SK-MEL-5 (cell line): Measurements from ENCODE around the gene SYNPO2. TPM values are rescaled to one million over a fixed set of nuclear protein-coding genes. Genes with fewer than 3 reads are reported as not detected.
A peak's percentile ranks its signal among the peaks of the same experiment; 100 is the strongest.
"Not testable (repeated sequence)": the region's sequence is repeated elsewhere in the genome, so short reads cannot be mapped to it uniquely, and the experiment has no call there.

Experiments used
- DNase-seq: peaks from one replicate; pipeline ENCODE4 v3.0.0-alpha.2; 2016; ENCODE audit warnings: low read depth, low spot score
- in situ Hi-C: cut with HindIII; loops from 2 replicates; pipeline ENCODE4 v1.10.0; 2016; ENCODE audit warnings: low sequenced_read_pairs, high pct_unique_total_duplicates, low pct_unique_long_range_greater_than_20kb
- total RNA-seq: library from RNA; depleted of rRNA; stranded (reverse); fragments of >200 nt; shearing (Covaris generic); gene quantifications from 2 replicates; pipeline ENCODE4 v1.2.3, GENCODE V29; 2014

The SYNPO2 gene
- total RNA-seq, 1 experiment from 2014 or later, result 0.69 TPM

GRCh38 chr4:118953276-118953675 is 64.6 kb downstream of the SYNPO2 start:
- no peak for DNase-seq

GRCh38 chr4:118954246-118954645 is 65.6 kb downstream of the SYNPO2 start:
- in situ Hi-C loops, result no loop called here

More at GRCh38 chr4:118953276-118953675, 64.6 kb downstream of the SYNPO2 start:
- in situ Hi-C loops, result no loop called here

GRCh38 chr4:118955515-118955914 is 66.9 kb downstream of the SYNPO2 start:
- in situ Hi-C loops, result no loop called here
- no peak for DNase-seq

More at GRCh38 chr4:118954246-118954645, 65.6 kb downstream of the SYNPO2 start:
- DNase-seq, result peak; percentile 66

- no peak for DNase-seq
- in situ Hi-C loops, result no loop called here
Measured at GRCh38 chr4:118957722-118958445, 69.2 kb downstream of the SYNPO2 start.

DNA sequence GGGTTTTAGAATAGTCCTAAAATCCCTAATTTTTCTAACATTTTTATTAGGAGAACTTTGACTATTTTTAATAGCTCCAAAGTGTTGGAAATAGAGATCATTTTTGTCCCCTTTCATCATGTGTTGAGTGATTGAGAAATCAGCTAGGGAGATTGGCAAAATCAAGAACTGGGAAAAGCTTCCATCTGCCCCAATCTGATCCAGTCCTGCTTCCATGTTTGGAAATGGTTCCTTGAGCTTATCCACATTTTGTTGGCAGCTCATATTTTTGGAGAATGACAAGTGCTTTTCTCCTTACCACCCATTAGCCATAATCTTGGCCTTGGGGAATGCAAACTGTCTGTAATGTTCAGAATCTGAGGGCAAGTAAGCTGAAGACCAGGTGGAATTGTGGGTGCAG is 73.9 kb downstream of the SYNPO2 start:
- in situ Hi-C loops, result no loop called here

DNA sequence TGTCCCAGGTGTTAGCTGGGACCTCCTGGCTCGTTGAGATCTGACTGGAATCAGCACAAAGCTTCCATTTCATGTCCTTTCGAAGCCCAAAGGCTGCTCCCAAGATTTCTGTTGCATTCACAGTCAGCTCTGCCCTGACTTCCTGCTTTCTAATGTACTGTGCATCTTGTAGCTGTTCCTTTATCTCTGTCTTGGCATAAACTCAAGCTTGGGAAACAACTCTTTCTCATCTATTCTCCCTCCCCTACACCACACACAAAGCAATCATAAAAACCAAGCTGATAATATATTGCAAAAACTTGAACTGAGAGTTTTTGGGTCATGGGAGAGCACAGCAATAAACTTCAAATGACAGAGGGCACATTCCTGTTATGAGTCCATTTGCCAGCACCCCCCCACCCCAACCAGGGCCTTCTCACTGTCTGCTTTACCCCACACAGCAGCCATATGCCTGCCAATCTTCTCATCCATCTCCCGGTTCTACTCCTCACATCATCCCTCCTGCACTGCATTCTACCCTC is 76.3 kb downstream of the SYNPO2 start:
- in situ Hi-C loops, result no loop called here
- DNase-seq, result no peak

More for the DNA sequence above, 73.9 kb downstream of the SYNPO2 start:
- no peak for DNase-seq

DNA sequence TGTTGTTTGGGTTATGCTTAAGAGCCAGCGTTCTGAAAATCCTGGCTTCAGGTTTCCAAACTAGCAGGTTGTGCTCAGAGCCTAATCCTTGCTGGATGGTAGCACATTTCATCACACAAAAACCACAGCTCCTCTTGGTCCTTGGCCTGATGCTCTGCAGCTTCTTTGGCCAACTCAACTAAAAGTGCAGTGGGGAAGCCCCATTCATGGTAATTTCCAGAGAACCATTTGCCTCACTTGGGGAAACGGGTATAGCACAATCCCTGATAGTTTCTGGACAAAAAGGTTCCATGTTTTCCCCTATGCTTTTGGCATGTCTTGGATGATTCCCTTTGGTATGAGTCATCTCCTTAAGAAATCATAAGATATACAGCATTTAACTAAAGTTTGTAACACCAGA is 78.7 kb downstream of the SYNPO2 start:
- in situ Hi-C loops, result no loop called here
- peak; percentile 3 for DNase-seq

DNA sequence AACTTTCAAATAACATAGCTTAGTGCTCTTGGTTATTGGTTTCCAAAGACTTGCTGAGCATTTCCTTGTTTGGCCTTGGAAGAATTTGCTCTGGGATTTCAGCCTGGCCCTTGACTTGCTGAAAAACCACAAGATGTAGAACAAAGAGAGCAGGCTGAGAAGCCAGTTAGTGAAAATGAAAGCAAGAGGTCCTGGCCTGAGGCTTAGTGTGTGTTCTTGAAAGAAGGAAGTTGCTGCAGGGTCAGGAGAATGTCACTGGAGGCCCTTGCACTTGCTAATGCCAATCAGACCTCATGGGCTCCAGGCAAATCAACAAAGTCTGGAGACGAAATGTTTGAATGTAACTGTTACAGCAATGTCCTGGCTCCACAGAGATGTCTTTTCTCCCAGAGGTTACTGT is 79.4 kb downstream of the SYNPO2 start:
- peak; percentile 84 for DNase-seq
- in situ Hi-C loops, result no loop called here

DNA sequence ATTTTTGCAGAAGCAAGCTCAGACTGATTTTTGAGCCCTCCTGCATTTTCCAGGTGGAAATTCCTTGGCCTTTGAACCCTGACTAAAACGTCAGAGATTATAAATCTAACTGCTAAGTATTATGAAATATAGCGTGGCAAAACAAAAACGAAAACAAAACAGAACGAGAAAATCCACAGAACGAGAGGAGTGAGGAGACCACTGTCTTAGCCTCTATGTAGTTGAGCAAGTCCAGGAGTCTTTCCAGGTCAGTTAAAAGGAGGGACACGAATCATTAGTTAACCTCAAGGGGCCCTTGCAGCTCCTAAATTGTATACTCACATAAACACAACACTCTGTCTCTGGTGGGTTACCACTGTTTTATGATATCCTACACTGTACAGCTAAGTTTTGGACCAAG is 80.2 kb downstream of the SYNPO2 start:
- in situ Hi-C loops, result no loop called here

GRCh38 chr4:118969359-118969758 is 80.7 kb downstream of the SYNPO2 start:
- peak; percentile 74 for DNase-seq
- in situ Hi-C loops, result no loop called here

More for the DNA sequence above, 80.2 kb downstream of the SYNPO2 start:
- peak; percentile 1 for DNase-seq

- DNase-seq, result no peak
- in situ Hi-C loops, result no loop called here
Measured at GRCh38 chr4:118972167-118972566, 83.5 kb downstream of the SYNPO2 start.

GRCh38 chr4:118973295-118973694 is 84.6 kb downstream of the SYNPO2 start:
- no peak for DNase-seq
- in situ Hi-C loops, result no loop called here

DNA sequence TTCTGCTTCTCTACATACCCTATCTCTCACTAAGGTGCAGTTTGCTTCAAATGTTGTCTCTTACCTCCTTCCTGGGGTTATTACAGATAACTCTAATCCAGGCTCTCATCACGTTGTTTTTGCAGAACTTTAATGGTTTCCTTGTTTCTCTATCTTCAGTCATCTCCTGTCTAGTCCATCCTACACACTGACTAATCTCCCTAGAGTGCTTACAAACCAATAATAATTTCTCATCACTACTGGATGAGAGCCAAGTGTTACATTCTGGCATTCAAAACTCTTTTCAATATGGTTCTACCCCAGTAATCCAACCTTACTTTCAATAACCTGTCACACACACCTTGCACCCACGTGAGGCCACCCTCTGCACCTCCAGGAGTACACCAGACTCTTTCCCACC is 86.1 kb downstream of the SYNPO2 start:
- no peak for DNase-seq
- in situ Hi-C loops, result no loop called here

DNA sequence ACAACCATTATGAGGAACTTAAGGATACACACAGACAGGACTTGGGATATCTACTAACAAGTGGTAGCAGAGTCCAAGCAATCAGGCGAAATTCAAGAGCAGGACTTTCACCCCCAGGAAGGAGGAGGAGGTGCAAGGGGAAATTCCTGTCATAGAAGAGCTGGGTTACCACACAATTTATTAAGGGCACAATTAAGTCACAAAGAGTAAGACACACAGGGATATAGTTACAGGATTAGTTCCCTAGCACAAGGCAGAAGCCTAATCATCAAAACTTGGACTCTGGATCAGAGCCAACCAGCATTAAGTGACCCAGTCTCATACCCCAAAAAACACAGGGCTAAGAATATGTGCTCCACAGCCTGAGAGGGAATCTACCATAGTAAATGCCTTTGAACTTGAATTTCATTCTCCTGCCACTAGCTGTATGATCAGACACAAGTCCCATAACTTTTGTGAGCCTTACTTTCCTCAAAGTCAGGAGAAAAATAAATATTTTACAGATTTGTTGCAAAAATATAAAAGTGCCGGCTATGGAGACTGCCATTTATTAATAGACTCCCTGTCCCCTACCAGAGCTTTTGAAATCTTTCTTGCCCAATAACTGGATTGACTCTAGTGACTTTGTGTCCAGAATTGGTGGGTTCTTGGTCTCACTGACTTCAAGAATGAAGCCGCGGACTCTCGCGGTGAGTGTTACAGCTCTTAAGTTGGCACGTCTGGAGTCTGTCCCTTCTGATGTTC is 87.0 kb downstream of the SYNPO2 start:
- in situ Hi-C loops, result no loop called here
- DNase-seq, result no peak

DNA sequence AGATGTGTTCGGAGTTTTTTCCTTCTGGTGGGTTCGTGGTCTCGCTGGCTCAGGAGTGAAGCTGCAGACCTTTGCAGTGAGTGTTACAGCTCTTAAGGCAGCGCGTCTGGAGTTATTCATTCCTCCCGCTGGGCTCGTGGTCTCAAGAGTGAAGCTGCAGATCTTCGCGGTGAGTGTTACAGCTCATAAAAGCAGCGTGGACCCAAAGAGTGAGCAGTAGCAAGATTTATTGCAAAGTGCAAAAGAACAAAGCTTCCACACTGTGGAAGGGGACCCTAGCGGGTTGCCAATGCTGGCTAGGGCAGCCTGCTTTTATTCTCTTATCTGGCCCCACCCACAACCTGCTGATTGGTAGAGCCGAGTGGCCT is 87.5 kb downstream of the SYNPO2 start:
- in situ Hi-C loops, DNase-seq: not testable (repeated sequence)

- in situ Hi-C loops, DNase-seq: not testable (repeated sequence)
Measured at GRCh38 chr4:118977100-118977499, 88.4 kb downstream of the SYNPO2 start.

DNA sequence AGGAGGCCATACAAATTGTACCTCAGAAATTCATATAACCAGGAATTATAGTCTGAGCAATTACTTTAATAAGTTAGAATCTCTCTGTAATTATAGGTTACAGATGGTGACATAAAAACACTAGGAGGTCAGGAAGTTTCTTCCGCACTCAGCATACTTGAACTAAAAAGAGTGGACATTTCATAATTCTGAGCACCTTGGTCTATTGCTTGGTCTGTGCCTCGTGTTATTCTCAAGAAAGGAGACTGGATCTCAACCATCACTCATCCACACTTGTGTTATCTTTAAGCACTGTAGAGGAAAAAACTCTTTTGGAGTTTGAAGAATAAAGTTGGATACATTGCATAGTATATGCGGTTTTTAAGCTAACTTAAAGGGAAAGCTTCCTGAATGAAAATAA is 91.1 kb downstream of the SYNPO2 start:
- DNase-seq, result no peak
- in situ Hi-C loops, result no loop called here

GRCh38 chr4:118981171-118981838 is 92.7 kb downstream of the SYNPO2 start:
- DNase-seq, result no peak
- in situ Hi-C loops, result no loop called here
